Fibroblast of lung (primary cell): ENCODE measurements around the gene STX5.

Experiments used
- CTCF ChIP-seq, 2 donors: IDR thresholded peaks in 1 of 2; conservative IDR thresholded peaks in 1 of 2; 1 replicate in 1 of 2; 2 replicates in 1 of 2; pipeline ENCODE4 v1.5.1; 2011 to 2012; ENCODE audit warnings: low read length in 2 of 2, control low read depth in 1 of 2, inconsistent platforms in 1 of 2, low read depth in 1 of 2, mild to moderate bottlenecking in 1 of 2
- EZH2 ChIP-seq: IDR thresholded peaks from 2 replicates; pipeline ENCODE4 v1.5.1; 2012; ENCODE audit warnings: low read length, control low read depth, mild to moderate bottlenecking; ENCODE audit errors: missing control alignments

- TF ChIP-seq CTCF (conservative IDR thresholded peaks at IDR 0.05 in 1 of 2, IDR thresholded peaks at IDR 0.05 in 1 of 2; ENCODE audit: low read depth in 1 of 2, low read length in 2 of 2) (no peak), EZH2 (no peak)
Measured at GRCh38 chr11:62853279-62853965, 21.6 kb upstream of the STX5 start.
